Neutrophil (primary cell): Measurements from ENCODE around the gene SPECC1L.

ENCODE experiments used
- H3K27ac ChIP-seq: fragments of 200-600 bp; sonication (generic); 2 replicates; pipeline ENCODE4 v1.5.1; 2016; ENCODE audit warnings: mild to moderate bottlenecking, moderate library complexity
- H3K27me3 ChIP-seq: fragments of 200-600 bp; sonication (generic); 2 replicates; pipeline ENCODE4 v1.6.0; 2016; ENCODE audit warnings: mild to moderate bottlenecking
- H3K36me3 ChIP-seq: fragments of 200-600 bp; sonication (generic); 2 replicates; pipeline ENCODE4 v1.5.1; 2017
- H3K4me1 ChIP-seq, 2 experiments: fragments of 200-600 bp in 1 of 2; sonication (generic) in 1 of 2; 1 replicate in 1 of 2; 2 replicates in 1 of 2; pipeline versions ENCODE4 v1.5.1 to v1.6.1; 2013 to 2016; ENCODE audit warnings: low read depth in 1 of 2, low read length in 1 of 2, mild to moderate bottlenecking in 1 of 2, moderate library complexity in 1 of 2; ENCODE audit not compliant: control insufficient read depth in 1 of 2, insufficient read depth in 1 of 2
- H3K4me3 ChIP-seq, 2 experiments: fragments of 200-600 bp in 1 of 2; sonication (generic) in 1 of 2; 1 replicate in 1 of 2; 2 replicates in 1 of 2; pipeline ENCODE4 v1.5.1; 2013 to 2016; ENCODE audit warnings: low read depth in 1 of 2, low read length in 1 of 2, mild to moderate bottlenecking in 1 of 2, moderate library complexity in 1 of 2
- H3K9me3 ChIP-seq: fragments of 200-600 bp; sonication (generic); 2 replicates; pipeline ENCODE4 v1.5.1; 2016
- TF ChIP-seq, protein P1 (sequence below): fragments of 200-600 bp; sonication (generic); IDR thresholded peaks from 2 replicates; pipeline ENCODE4 v1.5.1; 2016; ENCODE audit warnings: antibody characterized with exemption

SPECC1L gene

DNA sequence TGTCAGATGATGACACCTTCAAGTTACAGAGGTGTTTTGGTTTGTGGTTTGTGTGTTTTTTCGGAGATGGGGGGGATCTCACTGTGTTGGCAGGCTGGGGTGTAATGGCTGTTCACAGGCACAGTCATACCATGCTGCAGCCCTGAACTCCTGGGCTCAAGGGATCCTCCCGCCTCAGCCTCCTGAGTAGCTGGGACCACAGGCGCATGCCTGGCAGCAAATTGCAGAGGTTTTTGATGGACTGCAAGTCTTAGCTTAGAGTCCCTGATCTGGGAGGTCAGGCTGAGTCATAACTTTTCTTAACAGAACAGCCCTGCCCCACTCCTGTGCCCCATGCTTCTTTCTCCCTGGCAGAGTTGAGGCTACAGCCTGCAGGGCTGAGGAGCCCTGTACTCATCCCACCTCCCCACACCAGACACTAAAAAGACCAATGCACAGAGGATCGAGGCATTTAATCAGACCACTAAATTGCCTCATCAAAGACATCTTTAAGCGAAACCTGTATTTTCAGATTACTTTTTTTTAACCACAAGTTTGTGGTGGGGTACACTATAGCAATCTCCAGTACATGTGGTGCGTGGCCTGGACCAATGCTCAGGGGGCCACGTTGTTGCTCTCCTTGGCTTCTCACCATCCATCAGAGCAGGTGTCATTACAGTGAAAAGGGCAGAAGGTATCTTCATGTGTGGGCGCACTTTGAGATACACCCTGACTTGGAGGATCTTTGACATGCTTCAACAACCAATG is 139.7 kb downstream of the SPECC1L start:
- peaks cover 51% of the 10 kb centered on the region for H3K36me3 ChIP-seq
- H3K27me3 ChIP-seq: no peaks in the 10 kb centered on the region
- no peak overlapping the region for H3K4me3 ChIP-seq
- no peaks in the 10 kb centered on the region for H3K4me1 ChIP-seq
- no peaks in the 10 kb centered on the region for H3K9me3 ChIP-seq
- TF ChIP-seq, protein P1, sequence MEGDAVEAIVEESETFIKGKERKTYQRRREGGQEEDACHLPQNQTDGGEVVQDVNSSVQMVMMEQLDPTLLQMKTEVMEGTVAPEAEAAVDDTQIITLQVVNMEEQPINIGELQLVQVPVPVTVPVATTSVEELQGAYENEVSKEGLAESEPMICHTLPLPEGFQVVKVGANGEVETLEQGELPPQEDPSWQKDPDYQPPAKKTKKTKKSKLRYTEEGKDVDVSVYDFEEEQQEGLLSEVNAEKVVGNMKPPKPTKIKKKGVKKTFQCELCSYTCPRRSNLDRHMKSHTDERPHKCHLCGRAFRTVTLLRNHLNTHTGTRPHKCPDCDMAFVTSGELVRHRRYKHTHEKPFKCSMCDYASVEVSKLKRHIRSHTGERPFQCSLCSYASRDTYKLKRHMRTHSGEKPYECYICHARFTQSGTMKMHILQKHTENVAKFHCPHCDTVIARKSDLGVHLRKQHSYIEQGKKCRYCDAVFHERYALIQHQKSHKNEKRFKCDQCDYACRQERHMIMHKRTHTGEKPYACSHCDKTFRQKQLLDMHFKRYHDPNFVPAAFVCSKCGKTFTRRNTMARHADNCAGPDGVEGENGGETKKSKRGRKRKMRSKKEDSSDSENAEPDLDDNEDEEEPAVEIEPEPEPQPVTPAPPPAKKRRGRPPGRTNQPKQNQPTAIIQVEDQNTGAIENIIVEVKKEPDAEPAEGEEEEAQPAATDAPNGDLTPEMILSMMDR: no peak
- H3K27ac ChIP-seq: no peak overlapping the region

DNA sequence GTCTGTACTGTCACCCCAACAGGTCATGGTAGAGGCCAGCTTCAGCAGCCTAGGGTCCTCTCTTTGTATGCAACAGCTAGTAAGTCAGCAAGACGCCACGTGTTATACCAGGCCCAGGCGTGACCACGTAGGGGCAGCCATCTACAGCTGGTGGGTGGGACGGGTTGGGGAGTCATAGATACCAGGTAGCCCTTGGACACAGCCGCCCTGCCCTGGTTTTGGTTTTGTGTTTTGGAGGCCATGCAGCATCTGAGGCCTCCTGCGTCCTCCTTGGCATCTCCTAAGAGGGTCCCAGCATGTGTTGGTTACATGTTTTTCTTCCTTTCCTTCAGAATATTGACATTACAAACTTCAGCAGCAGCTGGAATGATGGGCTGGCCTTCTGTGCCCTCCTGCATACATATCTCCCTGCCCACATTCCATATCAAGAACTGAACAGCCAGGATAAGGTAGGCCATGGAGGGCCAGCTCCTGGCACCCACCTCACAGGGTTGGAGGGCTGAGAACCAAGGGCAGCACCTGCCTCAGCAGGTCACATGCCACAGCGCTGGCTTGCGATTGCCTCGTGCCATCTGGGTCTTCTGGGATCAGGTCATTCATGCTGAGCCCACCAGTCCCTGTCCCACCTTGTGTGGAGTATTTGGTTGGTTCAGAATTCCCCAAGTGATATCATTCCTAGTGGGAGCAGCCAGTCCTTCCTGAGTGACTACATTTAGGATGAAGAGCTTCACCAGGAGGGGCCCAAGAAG is 140.8 kb downstream of the SPECC1L start:
- no peaks in the 10 kb centered on the region for H3K4me1 ChIP-seq
- no peaks in the 10 kb centered on the region for H3K27me3 ChIP-seq
- TF ChIP-seq, protein P1: no peak
- no peak overlapping the region for H3K27ac ChIP-seq
- peaks cover 62% of the 10 kb centered on the region for H3K36me3 ChIP-seq
- no peak overlapping the region for H3K4me3 ChIP-seq
- no peaks in the 10 kb centered on the region for H3K9me3 ChIP-seq

DNA sequence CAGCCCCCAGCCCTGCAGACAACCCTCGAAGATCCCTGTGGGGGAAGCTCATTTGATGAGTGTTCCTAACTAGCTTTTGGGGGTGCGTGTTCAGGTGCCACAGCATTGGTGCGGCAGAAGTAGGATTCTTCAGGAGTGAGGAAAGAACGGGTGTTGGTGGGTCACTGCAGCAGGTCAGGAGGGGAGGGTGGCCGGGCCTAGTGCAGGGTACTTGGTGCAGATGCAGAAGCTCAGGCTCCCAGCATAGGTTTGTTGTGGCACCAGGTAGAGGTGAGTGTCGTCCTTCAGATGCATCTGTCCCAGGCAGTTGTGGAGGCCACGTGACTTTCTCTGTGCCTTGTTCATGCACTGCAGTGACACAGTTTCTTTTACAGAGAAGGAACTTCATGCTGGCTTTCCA is 141.6 kb downstream of the SPECC1L start:
- H3K4me3 ChIP-seq: no peak overlapping the region
- H3K4me1 ChIP-seq: no peaks in the 10 kb centered on the region
- H3K36me3 ChIP-seq: peaks cover 69% of the 10 kb centered on the region
- no peaks in the 10 kb centered on the region for H3K27me3 ChIP-seq
- H3K27ac ChIP-seq: no peak overlapping the region
- TF ChIP-seq, protein P1: no peak
- H3K9me3 ChIP-seq: no peaks in the 10 kb centered on the region

DNA sequence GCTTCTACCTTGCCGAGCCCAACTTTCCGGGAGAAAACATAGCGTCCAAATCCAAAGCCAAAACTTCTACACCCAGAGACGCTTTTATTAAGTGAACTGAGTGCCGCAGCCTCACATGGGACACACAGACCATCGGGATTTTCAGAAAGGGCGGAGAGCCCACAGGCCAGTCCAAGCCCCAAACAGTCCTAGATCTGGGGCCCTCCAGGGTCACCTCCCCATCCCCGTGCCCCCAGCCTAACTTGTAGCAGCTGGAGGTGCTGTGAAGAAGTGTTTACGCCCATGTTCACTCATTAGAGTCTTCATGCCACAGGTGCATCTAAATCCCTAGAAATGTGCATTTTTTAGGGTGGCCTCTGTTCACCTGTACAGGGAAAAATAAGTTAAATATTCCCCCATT is 142.6 kb downstream of the SPECC1L start:
- TF ChIP-seq, protein P1: no peak
- Histone ChIP-seq H3K4me1 (peaks cover 0 to 2% of the 10 kb centered on the region in 2 experiments), H3K9me3 (no peaks in the 10 kb centered on the region), H3K36me3 (peaks cover 69% of the 10 kb centered on the region), H3K4me3 (no peak overlapping the region), H3K27me3 (no peaks in the 10 kb centered on the region), H3K27ac (no peak overlapping the region)

DNA sequence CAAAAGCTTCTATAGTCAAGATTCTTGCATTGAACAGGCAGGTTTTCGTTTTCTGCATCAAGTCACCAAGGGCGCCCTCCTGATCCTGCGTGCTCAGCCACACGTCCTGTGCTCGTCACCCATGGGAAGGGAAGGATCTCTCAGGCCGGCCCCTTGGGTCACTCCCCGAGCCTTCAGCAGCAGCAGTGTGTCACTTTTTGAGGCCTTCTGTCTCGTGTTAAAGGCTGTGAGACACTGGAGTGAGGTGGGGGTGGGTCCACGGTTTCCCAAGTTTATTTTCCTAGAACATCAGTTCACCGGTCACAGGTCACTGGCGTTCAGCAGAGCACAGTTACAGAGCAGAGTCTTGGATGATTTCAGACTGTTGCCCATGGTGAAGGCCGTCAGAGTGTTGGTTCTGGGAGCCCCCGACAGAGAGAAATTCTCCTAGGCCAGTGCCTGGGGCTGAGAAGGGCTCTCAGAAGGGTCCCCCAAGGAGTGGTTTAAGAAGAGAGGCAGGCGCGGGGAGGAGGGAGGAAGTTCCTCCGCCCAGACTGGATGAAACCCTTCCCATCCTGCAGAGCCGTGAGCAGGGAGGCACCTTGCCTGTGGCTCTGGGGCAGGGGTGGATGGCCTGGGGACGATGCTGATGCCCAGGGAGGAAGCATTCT is 143.2 kb downstream of the SPECC1L start:
- peaks cover 65% of the 10 kb centered on the region for H3K36me3 ChIP-seq
- no peaks in the 10 kb centered on the region for H3K9me3 ChIP-seq
- H3K4me1 ChIP-seq: peaks cover 0 to 2% of the 10 kb centered on the region in 2 experiments
- no peak overlapping the region for H3K4me3 ChIP-seq
- TF ChIP-seq, protein P1: no peak
- no peaks in the 10 kb centered on the region for H3K27me3 ChIP-seq
- no peak overlapping the region for H3K27ac ChIP-seq
